Heart right ventricle (tissue), 16 donors: Measurements from ENCODE around the gene COMMD7. TPM values are rescaled to one million over a fixed set of nuclear protein-coding genes. Genes with fewer than 3 reads are reported as not detected.
A peak's percentile ranks its signal among the peaks of the same experiment; 100 is the strongest.

ENCODE experiments used
- ATAC-seq, 8 donors: fragments of 200-7000 bp; cut with Tn5 transposase; one replicate each; pipeline ENCODE4 v1.9.1; 2020; ENCODE audit warnings: mild to moderate bottlenecking in 8 of 8, moderate library complexity in 8 of 8, moderate number of reproducible peaks in 1 of 8
- DNase-seq, 2 donors: peaks; one replicate each; pipeline ENCODE4 v3.0.0-alpha.2; 2020
- H3K27ac ChIP-seq, 10 donors: fragments of 200-600 bp; sonication (generic) in 2 of 10; one replicate each; pipeline versions ENCODE4 v1.5.0 to v1.8.0; 2020 to 2022; ENCODE audit warnings: mild to moderate bottlenecking in 3 of 10
- H3K27me3 ChIP-seq, 7 donors: fragments of 200-600 bp; one replicate each; pipeline ENCODE4 v1.8.0; 2021 to 2022; ENCODE audit warnings: mild to moderate bottlenecking in 2 of 7
- H3K36me3 ChIP-seq, 9 donors: fragments of 200-600 bp; sonication (generic) in 1 of 9; one replicate each; pipeline versions ENCODE4 v1.5.0 to v1.8.0; 2020 to 2022; ENCODE audit warnings: mild to moderate bottlenecking in 2 of 9
- H3K4me1 ChIP-seq, 9 donors: fragments of 200-600 bp; sonication (generic) in 1 of 9; one replicate each; pipeline versions ENCODE4 v1.5.0 to v1.8.0; 2020 to 2022; ENCODE audit warnings: mild to moderate bottlenecking in 4 of 9
- H3K4me3 ChIP-seq, 10 donors: fragments of 200-600 bp; sonication (generic) in 2 of 10; one replicate each; pipeline versions ENCODE4 v1.5.0 to v1.8.0; 2020 to 2022; ENCODE audit warnings: mild to moderate bottlenecking in 7 of 10, moderate library complexity in 2 of 10
- H3K9me3 ChIP-seq, 11 donors: fragments of 200-600 bp in 10 of 11; sonication (generic) in 2 of 11; one replicate each; pipeline versions ENCODE4 v1.5.0 to v1.8.0; 2013 to 2022; ENCODE audit warnings: mild to moderate bottlenecking in 2 of 11, control low read depth in 1 of 11, moderate library complexity in 1 of 11
- CTCF ChIP-seq, 9 donors: fragments of 200-600 bp; sonication (generic) in 2 of 9; IDR thresholded peaks; one replicate each; pipeline versions ENCODE4 v1.5.0 to v1.8.0; 2021 to 2022; ENCODE audit warnings: antibody characterized with exemption in 9 of 9, mild to moderate bottlenecking in 5 of 9, moderate library complexity in 1 of 9
- WGBS, 2 donors: extraction: QIAGEN DNeasy Blood & Tissue Kit; methylation state at CpG; one replicate each; pipeline ENCODE4 v1.1.7; 2013; ENCODE audit warnings: inconsistent platforms in 1 of 2; 5-methylcytosine and 5-hydroxymethylcytosine counted together
- intact Hi-C, 10 donors: fragments of 100-400 bp; cut with DNase I; formaldehyde crosslinking; loops; one replicate each; pipeline versions ENCODE4 v1.11.1 to v1.14.2; 2022
- polyA plus RNA-seq, 2 donors: library from polyadenylated mRNA; stranded (reverse); fragments of 200-250 nt; gene quantifications; one replicate each; pipeline ENCODE4 v1.2.3, GENCODE V29; 2013
- total RNA-seq, 10 donors: library from RNA; stranded (reverse); fragmentation: NEBNext Ultra II Directional in 3 of 10; extraction: Animal tissue kit (Norgen Biotek cat#: 25700) in 3 of 10; gene quantifications; one replicate each; pipeline versions ENCODE4 v1.2.1 to v1.2.4, GENCODE V29; 2021 to 2023
- donor health status: Arrhythmogenic right ventricular cardiomyopathy.
- donor health status: ischemic (EF 13 %, LVEDD 7.1; RV severe dilation, severe dysfunction).
- donor health status: healthy with polysubstance abuse.
- donor health status: DM: no; HTN: yes; CAD: no.
- donor health status: DM: no; HTN: no; CAD: no.
- donor health status: ischemic (EF 25% LVEDD 6.9; RV normal size, moderate dysfunction).
- donor health status: ischemic (EF 25% LVEDD 5.7; RV mildly dilated, moderate dysfunction).
- donor health status: healthy.
- donor health status: DM: yes; HTN: yes; CAD: no.
- donor health status: Ischemic cardiomyopathy.
- donor health status: ischemic (EF 35%, LVEDD 5.7; RV mildly dilated, moderate dysfunction).
- donor health status: nonischemic (EF 11% LVEDD 7.7; RV severe dilation, severe dysfunction).
- donor health status: DM: yes; HTN: yes; CAD: no.
- donor health status: PGD.
- donor health status: ischemic (EF 29% LVEDD 5.4; RV normal size, mild dysfunction).
- donor health status: nonischemic (EF 23%, LVEDD 6.1; RV moderate dilation, normal function).

COMMD7 gene
- total and polyA plus RNA-seq, 12 donors, result 35.7 to 54.6 (median 42.5) TPM

- DNase-seq (peak; percentile 40 to 64), ATAC-seq (peak in 5 of 8 donors; percentile 39 to 59 (median 50))
- peaks cover 0 to 8% (median 0%) of the 10 kb centered on the region in 9 donors for H3K36me3 ChIP-seq
- peak overlapping the region in 7 of 10 donors; percentile 30 to 76 (median 61) for H3K27ac ChIP-seq
- no peaks in the 10 kb centered on the region for H3K9me3 ChIP-seq
- no peaks in the 10 kb centered on the region for H3K27me3 ChIP-seq
- peaks cover 0 to 24% (median 0%) of the 10 kb centered on the region in 9 donors for H3K4me1 ChIP-seq
- WGBS, 2 donors, result 61 to 70% methylated on average over 17 of the region's 17 CpGs
- H3K4me3 ChIP-seq, result no peak overlapping the region
- TF ChIP-seq CTCF (IDR thresholded peaks at IDR 0.05), result no peak
- intact Hi-C loops, result no loop called here
These were observed 57.4 kb downstream of the COMMD7 start for GRCh38 chr20:32685541-32686529.

GRCh38 chr20:32682508-32682987 lies 60.7 kb downstream of the COMMD7 start:
- DNase-seq (no peak), ATAC-seq (no peak)
- intact Hi-C loops, result loop anchor here in 2 of 10 donors (5.0 kb wide), 1 partner anchor 80 kb away; the partner anchor contains the start of gene DNMT3B (in 2 of the 2)
- H3K27me3 ChIP-seq, result no peaks in the 10 kb centered on the region
- H3K9me3 ChIP-seq, result no peaks in the 10 kb centered on the region
- 88 to 90% methylated on average over 11 of the region's 11 CpGs for WGBS, 2 donors
- H3K4me3 ChIP-seq, result no peak overlapping the region
- H3K36me3 ChIP-seq, result no peaks in the 10 kb centered on the region
- no peak for TF ChIP-seq CTCF (IDR thresholded peaks at IDR 0.05)
- H3K27ac ChIP-seq, result no peak overlapping the region
- peaks cover 0 to 31% (median 0%) of the 10 kb centered on the region in 9 donors for H3K4me1 ChIP-seq

- ATAC-seq, result no peak
- WGBS, 2 donors, result 55 to 61% methylated on average over 20 of the region's 20 CpGs
- intact Hi-C loops, result loop anchor here in 2 of 10 donors (5.0 kb wide), 1 partner anchor 81 kb away; the partner anchor contains the start of gene DNMT3B (in 2 of the 2)
- peak overlapping the region in 4 of 10 donors; percentile 31 to 48 (median 38) for H3K27ac ChIP-seq
- H3K9me3 ChIP-seq, result no peaks in the 10 kb centered on the region
- peaks cover 0 to 31% (median 0%) of the 10 kb centered on the region in 9 donors for H3K4me1 ChIP-seq
- H3K36me3 ChIP-seq, result no peaks in the 10 kb centered on the region
- no peak for DNase-seq
- H3K27me3 ChIP-seq, result no peaks in the 10 kb centered on the region
- TF ChIP-seq CTCF (IDR thresholded peaks at IDR 0.05), result no peak
- no peak overlapping the region for H3K4me3 ChIP-seq
These were observed 61.8 kb downstream of the COMMD7 start for GRCh38 chr20:32681175-32682084.
